ENCODE data around the gene ZNF425. TPM values are rescaled to one million over a fixed set of nuclear protein-coding genes. Genes with fewer than 3 reads are reported as not detected.

ZNF425 gene
- total RNA-seq, 2 experiments from 2014 or later, result 1.4 to 1.6 TPM

GRCh38 chr7:149060156-149060555 lies 66.0 kb downstream of the ZNF425 start:
- no peaks in the 10 kb centered on the region for H4K20me1 ChIP-seq (ENCODE audit: insufficient read depth, low read length)
- intact Hi-C loops (cut with micrococcal nuclease; ENCODE audit: unreplicated experiment), result no loop called here
- TF ChIP-seq CTCF (conservative IDR thresholded peaks at IDR 0.05; ENCODE audit: low read length) (no peak), EZH2phosphoT487 (IDR thresholded peaks at IDR 0.05; ENCODE audit: borderline replicate concordance, low read depth, low read length) (no peak)
- ChIA-PET POLR2A (interaction anchor here (0.6 to 1.7 kb wide), 5 partner anchors 13 to 348 kb away, joined by 3 to 7 read pairs (median 4); no protein-coding TSS in a partner anchor), CTCF (ENCODE audit: unreplicated experiment) (no interaction called here)
- H3K9me2 ChIP-seq (ENCODE audit: insufficient read depth, low read length), result no peaks in the 10 kb centered on the region
- H3K27ac ChIP-seq (ENCODE audit: low read depth, low read length, poor library complexity, severe bottlenecking), result no peak overlapping the region
- H3K36me3 ChIP-seq (ENCODE audit: insufficient read depth, low read length), result no peaks in the 10 kb centered on the region
- no TSS peak for BruUV-seq (replicated peaks)
- H3K79me2 ChIP-seq (ENCODE audit: insufficient read depth, low read depth, low read length), result no peaks in the 10 kb centered on the region
- no peak overlapping the region for H2AFZ ChIP-seq (ENCODE audit: low read length)
- H3K4me1 ChIP-seq (ENCODE audit: insufficient read depth, low read length, poor library complexity, severe bottlenecking), result peaks cover 2% of the 10 kb centered on the region
- no peak overlapping the region for H3K4me3 ChIP-seq (ENCODE audit: low read depth, low read length, poor library complexity, severe bottlenecking)
- H3K4me2 ChIP-seq (ENCODE audit: low read length), result no peak overlapping the region
- DNase-seq (ENCODE audit: low spot score), result no peak
- no peaks in the 10 kb centered on the region for H3K9me3 ChIP-seq (ENCODE audit: low read length)

- TF ChIP-seq EZH2phosphoT487 (IDR thresholded peaks at IDR 0.05; ENCODE audit: borderline replicate concordance, low read depth, low read length) (no peak), CTCF (conservative IDR thresholded peaks at IDR 0.05; ENCODE audit: low read length) (no peak)
Observed at GRCh38 chr7:149053885-149054284, 72.2 kb downstream of the ZNF425 start.

GRCh38 chr7:149053384-149053783 lies 72.7 kb downstream of the ZNF425 start:
- H3K4me2 ChIP-seq (ENCODE audit: low read length), result no peak overlapping the region
- no peaks in the 10 kb centered on the region for H3K79me2 ChIP-seq (ENCODE audit: insufficient read depth, low read depth, low read length)
- no peak for DNase-seq (ENCODE audit: low spot score)
- no peak overlapping the region for H3K27ac ChIP-seq (ENCODE audit: low read depth, low read length, poor library complexity, severe bottlenecking)
- ChIA-PET POLR2A (no interaction called here), CTCF (ENCODE audit: unreplicated experiment) (no interaction called here)
- BruUV-seq (replicated peaks), result no TSS peak
- H2AFZ ChIP-seq (ENCODE audit: low read length), result no peak overlapping the region
- intact Hi-C loops (cut with micrococcal nuclease; ENCODE audit: unreplicated experiment), result no loop called here
- TF ChIP-seq EZH2phosphoT487 (IDR thresholded peaks at IDR 0.05; ENCODE audit: borderline replicate concordance, low read depth, low read length) (no peak), CTCF (conservative IDR thresholded peaks at IDR 0.05; ENCODE audit: low read length) (no peak)
- H3K4me3 ChIP-seq (ENCODE audit: low read depth, low read length, poor library complexity, severe bottlenecking), result no peak overlapping the region
- no peaks in the 10 kb centered on the region for H4K20me1 ChIP-seq (ENCODE audit: insufficient read depth, low read length)
- no peaks in the 10 kb centered on the region for H3K9me3 ChIP-seq (ENCODE audit: low read length)
- H3K9me2 ChIP-seq (ENCODE audit: insufficient read depth, low read length), result no peaks in the 10 kb centered on the region
- H3K4me1 ChIP-seq (ENCODE audit: insufficient read depth, low read length, poor library complexity, severe bottlenecking), result no peaks in the 10 kb centered on the region
- no peaks in the 10 kb centered on the region for H3K36me3 ChIP-seq (ENCODE audit: insufficient read depth, low read length)

More at GRCh38 chr7:149053885-149054284, 72.2 kb downstream of the ZNF425 start:
- Histone ChIP-seq H3K27ac (ENCODE audit: low read depth, low read length, poor library complexity, severe bottlenecking) (no peak overlapping the region), H3K36me3 (ENCODE audit: insufficient read depth, low read length) (no peaks in the 10 kb centered on the region), H3K79me2 (ENCODE audit: insufficient read depth, low read depth, low read length) (no peaks in the 10 kb centered on the region), H3K4me3 (ENCODE audit: low read depth, low read length, poor library complexity, severe bottlenecking) (no peak overlapping the region), H3K9me2 (ENCODE audit: insufficient read depth, low read length) (no peaks in the 10 kb centered on the region), H3K4me1 (ENCODE audit: insufficient read depth, low read length, poor library complexity, severe bottlenecking) (no peaks in the 10 kb centered on the region), H2AFZ (ENCODE audit: low read length) (no peak overlapping the region), H3K9me3 (ENCODE audit: low read length) (no peaks in the 10 kb centered on the region), H3K4me2 (ENCODE audit: low read length) (no peak overlapping the region), H4K20me1 (ENCODE audit: insufficient read depth, low read length) (no peaks in the 10 kb centered on the region)
- POLR2A ChIA-PET, result no interaction called here
- CTCF ChIA-PET (ENCODE audit: unreplicated experiment), result no interaction called here
- intact Hi-C loops (cut with micrococcal nuclease; ENCODE audit: unreplicated experiment), result no loop called here
- BruUV-seq (replicated peaks), result no TSS peak
- no peak for DNase-seq (ENCODE audit: low spot score)

Small RNA genes within 50 kb of the gene (small RNA-seq; reads per million reads assigned to genes)
- not detected for gene COX6B1P1
- gene RN7SL521P, result not detected

Other genes starting within 250 kb of the ZNF425 start
- gene EZH2, start 242.0 kb downstream of the ZNF425 start, total RNA-seq (2014; rRNA removed; shearing (Covaris generic)), result 45.5 and 60.2 TPM in 2 replicates
- gene EZH2, start 242.0 kb downstream of the ZNF425 start, total RNA-seq (2022), result 72.2 and 73.3 TPM in 2 replicates
- 130 TPM in 2 replicates for gene PDIA4, start 97.8 kb downstream of the ZNF425 start, total RNA-seq (2014; rRNA removed; shearing (Covaris generic))
- 120 and 141 TPM in 2 replicates for gene PDIA4, start 97.8 kb downstream of the ZNF425 start, total RNA-seq (2022)
- gene ZNF786, start 35.6 kb downstream of the ZNF425 start, total RNA-seq (2014; rRNA removed; shearing (Covaris generic)), result 3.9 and 5.1 TPM in 2 replicates
- 6.8 and 7.7 TPM in 2 replicates for gene ZNF786, start 35.6 kb downstream of the ZNF425 start, total RNA-seq (2022)
- gene ZNF398, start 21.1 kb upstream of the ZNF425 start, total RNA-seq (2014; rRNA removed; shearing (Covaris generic)), result 11.4 and 11.8 TPM in 2 replicates
- gene ZNF398, start 21.1 kb upstream of the ZNF425 start, total RNA-seq (2022), result 14.2 and 15.5 TPM in 2 replicates
- gene ZNF282, start 69.2 kb upstream of the ZNF425 start, total RNA-seq (2014; rRNA removed; shearing (Covaris generic)), result 13.3 and 15.4 TPM in 2 replicates
- gene ZNF282, start 69.2 kb upstream of the ZNF425 start, total RNA-seq (2022), result 26.6 and 28.3 TPM in 2 replicates
- gene ZNF212, start 113.3 kb upstream of the ZNF425 start, total RNA-seq (2014; rRNA removed; shearing (Covaris generic)), result 11.6 and 13.1 TPM in 2 replicates
- 12.7 and 14.1 TPM in 2 replicates for gene ZNF212, start 113.3 kb upstream of the ZNF425 start, total RNA-seq (2022)
- gene ZNF783, start 135.9 kb upstream of the ZNF425 start, total RNA-seq (2014; rRNA removed; shearing (Covaris generic)), result 10.5 and 13.1 TPM in 2 replicates
- 18.8 and 19.4 TPM in 2 replicates for gene ZNF783, start 135.9 kb upstream of the ZNF425 start, total RNA-seq (2022)